Endothelial cell of hepatic sinusoid (primary cell): ENCODE data around the gene ISLR.
"Not testable (repeated sequence)": the region's sequence is repeated elsewhere in the genome, so short reads cannot be mapped to it uniquely, and the experiment has no call there.

Source experiments
- in situ Hi-C: cut with HindIII; loops from 2 replicates; pipeline ENCODE4 v1.10.0; 2017; ENCODE audit warnings: low sequenced_read_pairs

ISLR gene

DNA sequence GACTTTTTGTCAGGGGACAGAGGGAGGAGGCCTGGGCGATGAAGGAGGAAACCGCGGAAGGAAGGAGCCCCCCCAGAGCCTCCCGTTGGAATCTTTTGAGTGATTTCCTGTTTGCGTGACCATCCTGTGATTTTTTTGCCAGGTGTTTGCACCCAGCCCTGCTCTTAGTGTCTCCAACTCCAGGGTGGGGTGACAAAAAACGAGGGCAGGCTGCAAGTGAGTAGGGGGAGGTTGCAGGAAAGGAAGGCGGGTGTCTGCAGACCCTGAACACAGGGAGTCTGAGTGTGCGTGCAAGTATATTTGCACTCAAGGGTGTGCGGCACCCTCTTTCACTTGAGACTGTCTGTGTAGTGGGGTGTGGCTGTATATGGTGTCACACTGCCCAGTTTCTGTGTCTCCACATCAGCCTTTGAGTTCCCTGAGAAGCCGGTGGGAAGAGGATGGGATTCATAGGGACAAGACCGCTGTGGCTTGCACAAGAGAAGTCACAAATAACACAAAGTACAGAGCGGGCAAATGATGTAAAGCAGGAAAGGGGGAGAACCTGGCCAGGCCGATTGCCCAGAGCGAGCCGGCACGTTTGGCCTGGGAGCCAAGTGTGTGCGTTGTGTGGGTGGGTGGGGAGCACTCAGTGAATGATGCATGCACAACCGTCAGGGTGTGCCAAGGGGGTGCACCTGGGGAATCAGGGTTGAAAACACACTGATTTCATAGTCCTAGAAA is 36.5 kb upstream of the ISLR start:
- in situ Hi-C loops, result no loop called here

DNA sequence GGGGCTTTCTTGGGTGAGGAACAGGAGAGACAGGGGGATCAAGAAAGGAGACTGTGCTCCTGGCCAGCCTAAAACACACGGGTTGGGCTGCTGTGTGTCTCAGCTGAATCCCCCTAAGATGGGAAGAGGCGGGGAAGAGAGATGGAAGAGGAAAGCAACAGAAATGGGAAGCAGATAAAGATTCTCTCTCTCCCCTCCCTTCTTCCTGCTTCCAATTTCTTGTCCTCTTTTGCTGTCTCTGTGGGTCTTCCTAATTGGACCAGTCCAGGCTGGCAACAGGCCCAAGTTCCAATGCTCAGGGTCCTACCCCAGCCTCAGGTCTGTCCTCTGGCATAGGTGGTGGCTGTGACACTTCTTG is 36.0 kb upstream of the ISLR start:
- in situ Hi-C loops, result no loop called here

DNA sequence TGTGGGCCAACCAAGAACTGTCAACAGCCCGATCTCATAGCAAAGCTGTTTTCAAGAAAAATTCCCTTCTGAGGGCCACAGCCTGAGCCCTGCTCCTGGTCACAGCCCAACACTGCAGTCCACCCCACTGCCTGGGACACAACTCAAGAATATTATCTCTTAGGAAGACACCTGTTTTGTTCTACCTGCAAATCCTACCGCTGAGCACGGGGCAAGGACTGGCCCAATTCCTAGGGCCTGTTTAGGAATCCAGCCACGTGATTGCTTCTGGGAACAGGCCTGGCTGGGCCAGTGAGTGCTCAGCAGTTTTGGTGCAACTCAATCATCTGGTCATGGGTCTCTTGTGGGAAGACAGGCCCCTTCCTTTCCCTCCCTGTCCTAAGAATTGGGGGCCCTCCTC is 34.9 kb upstream of the ISLR start:
- in situ Hi-C loops, result no loop called here

DNA sequence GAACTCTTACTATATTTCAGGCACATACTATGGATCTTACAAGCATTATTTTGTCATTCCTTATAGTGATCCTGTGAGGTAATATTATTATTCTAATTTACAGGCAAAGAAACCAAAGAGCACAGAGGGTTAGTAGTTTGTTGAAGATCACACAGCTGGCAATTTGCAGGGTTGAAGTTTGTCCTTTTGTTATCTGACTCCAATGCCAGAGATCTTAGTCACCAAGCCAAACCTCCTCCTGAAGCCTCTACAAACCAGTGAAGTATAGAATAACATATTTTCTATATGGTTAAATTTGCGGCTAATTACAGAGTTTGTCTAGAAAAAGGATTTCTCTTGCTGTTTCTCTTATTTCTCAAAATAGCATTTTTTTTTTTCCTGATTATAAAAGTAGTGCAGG is 31.9 kb upstream of the ISLR start:
- in situ Hi-C loops, result no loop called here

DNA sequence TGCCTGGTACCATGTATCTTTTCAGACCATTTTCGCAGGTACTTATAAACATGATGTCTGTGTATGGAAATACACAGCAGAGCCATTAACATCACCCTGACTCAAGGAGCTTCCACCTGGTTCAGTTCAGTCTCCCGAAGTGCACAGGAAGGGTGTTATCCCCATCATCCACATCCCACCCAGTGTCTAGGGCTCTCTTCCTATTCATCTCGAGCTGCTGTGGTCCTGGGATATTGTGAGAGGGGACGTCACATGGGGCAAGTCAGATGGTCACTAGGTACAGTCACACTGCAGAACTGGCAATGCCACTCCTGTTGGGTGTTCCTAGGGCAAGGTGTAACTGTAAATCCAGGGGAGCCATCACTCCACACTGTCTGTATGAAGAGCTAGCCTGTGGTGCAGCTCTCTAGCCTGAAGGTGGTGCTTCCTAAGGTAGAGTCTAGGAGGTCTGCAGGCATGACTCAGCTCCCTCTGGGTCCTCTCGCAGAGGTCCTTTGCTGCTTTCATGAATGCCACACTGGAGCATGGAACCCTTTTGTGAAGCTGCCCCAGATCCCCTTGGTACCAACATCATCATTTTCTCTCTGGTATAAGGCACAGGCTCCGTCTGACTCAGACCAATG is 29.2 kb upstream of the ISLR start:
- in situ Hi-C loops, result no loop called here

DNA sequence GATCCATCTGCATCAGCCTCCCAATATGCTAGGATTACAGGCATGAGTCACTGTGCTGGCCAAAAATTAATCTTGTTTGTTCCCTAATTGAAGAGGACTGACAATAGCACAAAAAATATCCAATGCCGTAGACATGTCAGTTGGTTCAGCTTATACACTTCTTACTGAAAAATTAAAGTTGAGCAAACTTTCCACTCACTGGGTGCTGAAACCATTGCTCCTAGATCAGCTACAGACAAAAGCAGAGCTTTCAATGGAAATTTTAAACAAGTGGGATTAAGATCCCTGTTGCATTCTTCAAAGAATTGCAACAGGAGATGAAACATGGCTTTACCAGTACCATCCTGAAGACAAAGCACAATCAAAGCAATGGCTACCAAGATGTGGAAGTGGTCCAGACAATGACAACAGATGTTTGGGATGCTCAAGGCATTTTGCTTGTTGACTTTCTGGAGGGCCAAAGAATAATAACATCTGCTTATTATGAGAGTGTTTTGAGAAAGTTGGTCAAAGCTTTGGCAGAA is 27.2 kb upstream of the ISLR start:
- in situ Hi-C loops, result no loop called here

DNA sequence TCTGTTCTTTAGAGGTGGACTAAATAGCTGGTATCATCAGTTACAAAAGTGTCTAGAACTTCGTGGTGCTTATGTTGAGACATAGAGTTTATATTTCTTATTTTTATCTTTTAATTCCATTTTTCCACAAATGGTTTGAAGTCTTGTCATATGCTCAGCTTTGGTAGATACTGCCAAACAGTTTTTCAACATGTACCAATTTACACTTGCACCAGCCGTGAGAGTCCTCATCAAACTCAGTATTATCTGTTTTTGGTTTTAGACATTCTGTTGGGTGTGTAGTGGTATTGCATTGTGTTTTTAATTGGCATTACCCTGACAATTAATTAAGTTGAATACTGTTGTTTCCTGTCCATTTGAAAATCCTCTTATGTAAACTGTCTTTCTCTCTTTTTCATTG is 26.5 kb upstream of the ISLR start:
- in situ Hi-C loops, result no loop called here

DNA sequence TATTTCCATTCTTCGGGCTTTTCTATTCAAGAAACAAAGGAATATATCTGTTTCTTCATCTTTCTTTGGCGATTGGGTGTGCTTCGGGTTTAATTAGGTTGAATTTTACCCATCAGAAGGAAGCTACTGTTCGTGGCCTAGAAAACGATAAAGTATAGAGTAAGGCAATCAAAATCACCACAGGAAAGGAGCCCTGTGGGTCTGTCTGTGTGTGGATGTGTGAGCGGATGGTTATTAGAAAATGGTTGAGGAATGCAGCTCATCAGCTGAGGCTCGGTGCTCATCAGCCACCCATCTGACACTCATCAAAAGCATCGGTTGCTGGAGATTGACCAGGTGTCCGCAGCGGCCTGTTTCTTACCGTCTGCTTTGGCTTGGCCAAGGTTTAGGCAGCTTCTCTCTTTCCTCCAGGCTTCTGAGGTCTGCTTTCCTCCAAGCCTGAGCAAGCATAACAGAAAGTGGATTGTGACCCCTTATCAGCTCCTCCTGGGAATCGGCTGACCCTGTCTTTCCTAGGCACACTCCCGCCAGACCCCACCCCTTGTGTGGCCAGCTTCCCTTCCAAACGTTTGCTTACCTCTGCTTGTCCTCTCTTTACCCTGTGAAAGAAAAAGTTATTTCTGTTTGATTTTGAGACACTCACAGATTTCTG is 17.6 kb upstream of the ISLR start:
- in situ Hi-C loops, result no loop called here

DNA sequence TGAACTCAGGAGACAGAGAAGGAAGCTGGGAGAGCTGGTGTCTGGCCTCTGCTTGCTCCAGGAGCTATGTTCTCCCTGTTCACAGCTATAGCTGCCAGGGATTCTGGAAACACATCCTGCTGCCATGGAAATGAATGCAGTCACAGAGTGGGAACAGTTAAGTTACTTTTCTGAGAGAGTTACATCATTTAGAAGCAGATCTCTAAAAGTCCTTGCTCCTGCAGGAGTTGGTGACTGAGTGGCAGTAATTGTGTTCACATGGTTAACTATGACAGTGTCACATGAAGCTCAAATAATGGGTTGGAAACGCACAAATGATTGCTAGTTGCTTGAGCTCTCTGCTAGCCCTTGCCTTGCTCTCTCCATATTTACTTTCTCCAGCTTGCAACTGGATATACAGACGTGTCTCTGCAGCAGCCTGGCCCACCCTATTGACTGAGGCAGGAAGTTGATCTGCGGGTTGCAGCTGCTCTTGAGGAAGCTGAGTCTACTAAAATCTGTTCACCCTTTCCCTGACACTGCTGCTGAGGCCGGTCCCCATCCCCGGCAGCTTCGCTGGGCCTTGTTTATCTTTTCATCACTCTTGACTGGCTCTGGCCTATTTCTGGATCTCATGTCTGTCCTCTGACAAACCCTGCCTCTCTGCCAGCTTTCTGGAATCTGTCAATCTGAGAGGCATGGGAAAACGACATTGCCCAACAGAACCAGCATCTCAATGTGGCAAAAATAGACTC is 16.7 kb upstream of the ISLR start:
- in situ Hi-C loops, result no loop called here

DNA sequence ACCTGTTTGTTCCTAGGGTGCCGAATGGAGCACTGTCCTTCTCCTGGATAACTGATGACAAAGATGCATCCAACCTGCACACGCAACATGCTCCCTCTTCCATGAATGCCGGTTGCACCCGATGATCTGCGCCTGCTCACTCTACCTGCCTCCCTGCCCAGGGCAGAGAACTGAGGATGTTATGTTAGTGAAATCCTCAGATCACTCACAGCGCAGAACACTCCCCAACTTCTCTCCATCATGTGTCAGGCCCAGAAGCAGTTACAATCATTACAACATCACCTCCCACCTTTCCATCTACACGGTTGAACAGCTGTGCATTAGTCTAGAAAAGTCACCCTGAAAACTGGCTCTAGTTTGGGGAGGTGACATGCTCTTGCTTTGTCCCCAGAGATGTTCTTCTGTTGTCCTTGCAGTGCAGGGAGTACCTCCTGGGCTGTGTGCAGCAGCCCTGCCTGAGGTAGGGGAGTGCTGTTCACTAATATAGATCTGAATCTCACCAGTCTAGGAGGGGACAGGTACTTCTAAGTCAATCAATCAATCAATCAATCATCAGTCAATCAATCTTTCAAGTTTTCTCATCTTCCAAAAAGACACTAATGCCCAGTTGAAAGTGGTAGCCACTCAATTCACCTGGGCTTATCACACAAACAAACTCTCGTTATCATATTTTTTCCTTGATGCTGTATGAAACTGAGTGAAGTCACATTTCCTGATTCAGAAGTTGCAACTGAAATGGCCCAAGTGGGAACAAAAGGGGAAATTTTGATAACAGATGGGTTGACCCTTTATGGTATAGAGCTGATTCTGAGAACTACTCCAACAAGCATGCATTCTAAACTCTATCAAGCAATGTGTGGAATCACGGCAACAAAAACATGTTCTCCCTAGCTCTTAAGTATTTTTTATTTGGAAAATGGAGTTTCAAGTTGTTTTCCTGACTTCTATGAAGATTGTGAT is 15.4 kb upstream of the ISLR start:
- in situ Hi-C loops, result no loop called here

DNA sequence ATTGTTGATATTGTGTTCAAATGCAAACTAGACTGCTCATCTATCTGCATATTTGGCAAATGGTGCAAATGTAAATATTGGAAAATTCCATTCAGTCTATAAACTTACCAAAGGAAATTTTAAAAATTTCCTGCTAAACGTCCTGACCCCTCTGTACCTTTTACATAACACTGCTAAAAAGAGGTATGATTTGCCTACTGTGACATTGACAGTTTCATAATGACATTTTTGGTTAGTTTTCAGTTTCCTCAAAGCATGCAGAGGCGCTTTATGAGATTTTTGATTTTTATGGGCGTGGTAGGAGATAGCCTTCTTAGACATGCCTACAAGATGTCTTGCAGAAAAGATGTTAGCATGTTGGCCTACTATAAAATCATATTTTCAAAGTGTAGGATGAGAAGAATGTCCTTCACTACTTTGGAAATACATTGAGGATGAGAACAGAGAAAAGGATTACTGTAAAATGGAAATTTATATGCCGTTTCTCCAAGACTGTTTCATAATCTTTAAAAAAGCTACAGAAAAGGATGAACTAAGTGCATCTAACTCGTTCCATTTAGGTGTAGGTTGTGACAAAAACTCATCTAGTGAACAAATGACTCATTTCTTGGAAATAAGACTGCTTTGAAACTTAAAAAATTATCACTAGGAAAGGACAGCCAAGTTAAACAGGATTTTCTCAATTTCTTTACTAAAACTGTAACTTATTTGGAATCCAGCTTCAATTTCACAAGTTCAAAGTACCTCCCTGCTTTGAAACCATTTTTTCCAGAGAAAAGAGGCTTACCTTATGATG is 14.5 kb upstream of the ISLR start:
- in situ Hi-C loops, result no loop called here

DNA sequence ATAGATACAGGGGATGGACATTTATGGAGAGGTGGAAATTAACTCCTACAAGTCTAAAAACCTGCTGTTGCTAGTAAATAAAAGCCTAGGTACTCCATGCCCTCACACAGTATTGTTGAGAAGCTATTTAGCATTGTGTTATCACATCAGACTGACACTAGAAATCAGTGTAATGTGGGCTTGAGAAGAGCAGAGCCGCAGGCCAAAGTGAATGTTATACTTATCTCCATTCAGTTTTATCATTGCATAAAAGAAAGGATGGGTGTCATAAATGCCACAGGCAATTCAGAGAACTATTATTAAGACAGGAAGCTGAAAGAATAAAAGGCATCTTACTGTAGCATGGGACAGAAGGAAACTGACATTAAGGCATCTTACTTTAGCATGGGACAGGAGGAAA is 13.7 kb upstream of the ISLR start:
- in situ Hi-C loops, result no loop called here

DNA sequence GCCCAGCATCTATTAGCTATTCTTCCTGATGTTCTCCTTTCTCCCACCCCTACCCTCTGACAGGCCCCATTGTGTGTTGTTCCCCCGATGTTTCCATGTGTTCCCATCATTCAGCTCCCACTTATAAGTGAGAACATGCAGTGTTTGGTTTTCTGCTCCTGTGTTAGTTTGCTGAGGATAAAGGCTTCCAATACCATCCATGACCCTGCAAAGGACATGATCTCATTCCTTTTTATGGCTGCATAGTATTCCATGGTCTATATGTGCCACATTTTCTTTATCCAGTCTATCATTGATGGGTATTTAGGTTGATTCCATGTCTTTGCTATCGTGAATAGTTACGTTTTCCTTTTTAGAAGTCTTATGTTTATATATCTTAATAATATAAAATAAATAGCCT is 13.1 kb upstream of the ISLR start:
- in situ Hi-C loops, result not testable (repeated sequence)

DNA sequence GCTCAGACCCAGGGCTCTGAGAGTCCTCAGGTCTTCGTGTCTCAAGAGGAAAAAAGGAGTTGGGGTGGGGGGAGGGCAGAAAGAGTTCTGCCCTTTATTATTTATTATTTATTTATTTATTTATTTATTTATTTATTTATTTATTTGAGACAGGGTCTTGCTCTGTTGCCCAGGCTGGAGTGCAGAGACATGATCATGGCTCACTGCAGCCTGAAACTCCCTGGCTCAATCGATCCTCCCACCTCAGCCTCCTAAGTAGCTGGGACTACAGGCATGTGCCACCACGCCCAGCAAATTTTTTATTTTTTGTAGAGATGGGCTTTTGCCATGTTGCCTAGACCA is 11.3 kb upstream of the ISLR start:
- in situ Hi-C loops, result not testable (repeated sequence)

DNA sequence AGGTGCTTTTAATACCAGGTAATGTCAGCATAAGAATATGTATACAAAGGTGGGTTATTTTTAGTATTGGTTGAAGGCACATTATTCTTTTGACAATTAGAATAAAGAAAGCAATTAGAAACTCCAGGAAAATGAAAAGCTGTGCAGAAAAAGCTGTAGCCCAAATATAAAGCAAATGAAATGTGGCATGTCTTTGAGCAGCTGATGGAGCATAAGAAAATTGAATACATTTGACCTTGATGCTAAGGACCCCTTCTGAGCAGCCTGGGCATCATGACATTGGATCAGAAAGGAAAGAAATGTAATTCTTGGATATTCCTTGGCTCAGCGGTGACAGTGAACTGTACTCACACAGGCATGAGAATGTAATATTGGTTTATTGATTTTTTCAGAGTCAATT is 8.0 kb upstream of the ISLR start:
- in situ Hi-C loops, result no loop called here

DNA sequence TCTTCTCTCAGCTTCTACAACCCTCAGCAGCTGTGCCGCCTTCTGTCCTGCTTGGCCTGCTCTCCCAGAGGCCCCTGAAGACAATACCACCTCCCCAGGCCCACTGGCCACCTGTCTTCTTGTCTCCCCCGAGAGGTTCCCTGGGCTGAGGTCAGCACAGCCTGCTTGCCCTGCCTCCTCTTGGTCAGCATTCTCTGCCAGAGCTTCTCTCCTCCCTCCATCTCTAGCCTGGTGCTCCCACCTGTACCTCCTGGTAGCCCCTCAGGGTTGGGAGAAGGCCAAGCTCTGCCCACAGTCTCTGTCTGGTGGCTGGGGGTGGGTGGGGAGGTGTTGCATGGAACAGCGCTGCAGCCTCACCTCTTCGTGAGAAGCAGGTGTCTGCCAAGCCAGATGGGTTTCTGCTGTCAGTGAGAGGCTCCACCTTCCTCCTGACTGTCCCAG is 5.6 kb upstream of the ISLR start:
- in situ Hi-C loops, result no loop called here

DNA sequence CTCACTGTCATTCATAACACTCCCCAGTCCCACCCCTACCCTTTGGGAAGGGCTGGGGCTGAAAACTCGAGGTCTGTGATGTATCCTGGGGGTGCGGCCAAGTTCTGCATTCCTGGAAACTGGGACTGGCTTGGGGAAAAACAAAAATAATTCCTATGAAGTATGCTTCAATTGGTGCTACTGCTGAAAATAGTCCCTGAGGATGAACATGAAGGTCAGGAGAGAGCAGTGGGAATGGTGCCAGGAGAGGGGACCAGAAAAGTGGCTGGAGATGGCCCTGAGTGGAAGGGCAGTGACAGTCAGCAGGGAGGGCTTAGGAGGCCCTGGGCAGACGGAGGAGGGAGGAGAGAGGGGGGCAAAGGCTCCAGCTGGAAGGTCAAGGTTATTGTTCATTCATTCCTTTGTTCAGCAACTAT is 4.8 kb upstream of the ISLR start:
- in situ Hi-C loops, result no loop called here

DNA sequence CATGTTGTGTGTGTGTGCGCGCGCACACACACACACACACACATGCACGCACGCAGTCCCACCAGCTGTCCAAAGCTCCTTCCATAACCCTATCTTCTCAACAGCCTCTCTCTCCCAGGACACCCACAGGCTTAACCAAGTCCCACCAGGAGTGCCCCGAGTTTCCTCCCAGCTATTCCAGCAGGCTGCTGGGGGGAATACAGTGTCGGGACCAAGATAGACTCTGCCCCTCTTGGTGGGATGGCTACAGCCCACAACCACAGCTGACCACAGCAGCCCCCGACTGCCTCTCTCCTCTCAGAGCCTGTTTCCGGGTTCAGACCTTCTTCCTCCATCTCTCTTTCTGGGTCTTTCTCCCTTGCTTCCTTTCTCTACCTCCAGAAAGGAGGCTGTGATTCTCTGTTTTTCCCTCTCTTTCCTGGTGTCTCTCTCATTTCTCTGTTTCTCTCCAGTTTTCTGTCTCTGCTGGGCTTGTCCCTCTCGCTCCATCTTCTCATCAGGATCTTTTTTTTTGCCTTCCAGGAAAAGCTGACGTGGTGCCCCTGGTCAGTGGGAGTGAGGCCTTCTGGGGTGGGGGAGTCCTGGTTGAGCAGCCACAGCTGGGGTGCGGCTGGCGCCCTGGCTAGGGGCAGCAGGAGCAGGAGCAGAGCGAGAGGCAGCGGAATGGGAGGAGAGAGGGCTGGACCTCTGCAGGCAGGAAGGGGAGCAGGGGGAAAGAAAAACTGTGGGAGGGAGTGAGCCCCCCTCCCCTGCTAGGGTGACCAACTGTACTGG is 3.3 kb upstream of the ISLR start:
- in situ Hi-C loops, result loop anchor here (5.0 kb wide), 1 partner anchor 57 kb away; no protein-coding TSS in a partner anchor
